HUES6 (cell line): ENCODE data around the gene IFNA2.
"Not testable (repeated sequence)": the region's sequence is repeated elsewhere in the genome, so short reads cannot be mapped to it uniquely, and the experiment has no call there.

Source experiments
- H3K27ac ChIP-seq: 2 replicates; pipeline ENCODE4 v1.7.0; 2013; ENCODE audit warnings: low read depth, mild to moderate bottlenecking, low read length, inconsistent platforms
- H3K27me3 ChIP-seq: 2 replicates; pipeline ENCODE4 v1.6.1; 2013; ENCODE audit warnings: low read length; ENCODE audit not compliant: control insufficient read depth, insufficient read depth
- H3K36me3 ChIP-seq: 2 replicates; pipeline ENCODE4 v1.6.1; 2013; ENCODE audit warnings: low read length; ENCODE audit not compliant: control insufficient read depth, insufficient read depth
- H3K4me1 ChIP-seq: 2 replicates; pipeline ENCODE4 v1.6.1; 2013; ENCODE audit warnings: low read length; ENCODE audit not compliant: control insufficient read depth, insufficient read depth
- H3K4me3 ChIP-seq: 2 replicates; pipeline ENCODE4 v1.5.1; 2013; ENCODE audit warnings: low read depth, low read length
- H3K9ac ChIP-seq: one replicate; pipeline ENCODE4 v1.6.1; 2013; ENCODE audit warnings: mild to moderate bottlenecking, low read length
- H3K9me3 ChIP-seq: 2 replicates; pipeline ENCODE4 v1.6.1; 2013; ENCODE audit warnings: low read depth, low read length; ENCODE audit not compliant: control insufficient read depth, insufficient read depth

IFNA2 gene

GRCh38 chr9:21371467-21371866, 13.7 kb downstream of the IFNA2 start:
- not testable (repeated sequence) for H3K36me3 ChIP-seq, H3K4me3 ChIP-seq, H3K4me1 ChIP-seq, H3K27ac ChIP-seq, H3K27me3 ChIP-seq, H3K9ac ChIP-seq, H3K9me3 ChIP-seq

- Histone ChIP-seq H3K36me3 (no peaks in the 10 kb centered on the region), H3K27me3 (no peaks in the 10 kb centered on the region), H3K4me3 (no peak within 1 kb of the TSS), H3K9me3 (no peaks in the 10 kb centered on the region), H3K9ac (no peak within 1 kb of the TSS), H3K4me1 (no peaks in the 10 kb centered on the region), H3K27ac (no peak within 1 kb of the TSS)
Measured at GRCh38 chr9:21367957-21368356, 17.2 kb downstream of the IFNA2 start, which contains the start of gene IFNA13. Gene IFNA13 (minus strand): TSS chr9:21368057. CDS start chr9:21368010, 47 bp downstream.

GRCh38 chr9:21367169-21367568, 18.0 kb downstream of the IFNA2 start:
- H3K27ac ChIP-seq, H3K9ac ChIP-seq, H3K4me3 ChIP-seq, H3K36me3 ChIP-seq, H3K4me1 ChIP-seq, H3K9me3 ChIP-seq, H3K27me3 ChIP-seq: not testable (repeated sequence)

- Histone ChIP-seq H3K4me3 (no peak overlapping the region), H3K9me3 (no peaks in the 10 kb centered on the region), H3K36me3 (no peaks in the 10 kb centered on the region), H3K27me3 (no peaks in the 10 kb centered on the region), H3K9ac (no peak overlapping the region), H3K27ac (no peak overlapping the region), H3K4me1 (no peaks in the 10 kb centered on the region)
Measured at GRCh38 chr9:21362287-21362686, 22.9 kb downstream of the IFNA2 start.

- Histone ChIP-seq H3K4me1 (no peaks in the 10 kb centered on the region), H3K9ac (no peak overlapping the region), H3K4me3 (no peak overlapping the region), H3K27me3 (no peaks in the 10 kb centered on the region), H3K36me3 (no peaks in the 10 kb centered on the region), H3K9me3 (peaks cover 3% of the 10 kb centered on the region; the same call in 1 of the 2 replicates), H3K27ac (no peak overlapping the region)
Measured at GRCh38 chr9:21357479-21358460, 27.4 kb downstream of the IFNA2 start.

GRCh38 chr9:21350787-21351186, 34.4 kb downstream of the IFNA2 start, which contains the start of gene IFNA6:
Gene IFNA6 (minus strand): TSS chr9:21350887. CDS start chr9:21350887, 0 bp downstream.
- Histone ChIP-seq H3K36me3 (no peaks in the 10 kb centered on the region), H3K9ac (no peak within 1 kb of the TSS), H3K27ac (no peak within 1 kb of the TSS), H3K27me3 (no peaks in the 10 kb centered on the region), H3K4me1 (no peaks in the 10 kb centered on the region), H3K9me3 (peaks cover 3% of the 10 kb centered on the region; the same call in 1 of the 2 replicates), H3K4me3 (no peak within 1 kb of the TSS)

GRCh38 chr9:21348430-21348970, 36.7 kb downstream of the IFNA2 start:
- Histone ChIP-seq H3K4me1 (no peaks in the 10 kb centered on the region), H3K9ac (no peak overlapping the region), H3K4me3 (no peak overlapping the region), H3K36me3 (no peaks in the 10 kb centered on the region), H3K27ac (no peak overlapping the region), H3K27me3 (no peaks in the 10 kb centered on the region), H3K9me3 (peaks cover under 1% of the 10 kb centered on the region; the same call in 1 of the 2 replicates)

GRCh38 chr9:21340735-21341134, 44.5 kb downstream of the IFNA2 start:
- peaks cover 6% of the 10 kb centered on the region for H3K27me3 ChIP-seq
- no peaks in the 10 kb centered on the region for H3K9me3 ChIP-seq
- no peaks in the 10 kb centered on the region for H3K4me1 ChIP-seq
- no peak overlapping the region for H3K27ac ChIP-seq
- H3K36me3 ChIP-seq, result no peaks in the 10 kb centered on the region
- H3K4me3 ChIP-seq, result no peak overlapping the region
- H3K9ac ChIP-seq, result no peak overlapping the region

- H3K4me1 ChIP-seq, result peaks cover 23% of the 10 kb centered on the region
- H3K27me3 ChIP-seq, result peaks cover 6% of the 10 kb centered on the region
- H3K4me3 ChIP-seq, result no peak overlapping the region
- no peak overlapping the region for H3K27ac ChIP-seq
- H3K9ac ChIP-seq, result no peak overlapping the region
- H3K9me3 ChIP-seq, result no peaks in the 10 kb centered on the region
- peaks cover 13% of the 10 kb centered on the region for H3K36me3 ChIP-seq
Measured at GRCh38 chr9:21336457-21336856, 48.7 kb downstream of the IFNA2 start.

GRCh38 chr9:21334701-21335632, 50.2 kb downstream of the IFNA2 start, which contains the start of gene KLHL9:
Gene KLHL9 (minus strand): TSS chr9:21335404. CDS start chr9:21334859, 545 bp downstream.
- Histone ChIP-seq H3K9me3 (no peaks in the 10 kb centered on the region), H3K4me3 (peak within 1 kb of the TSS; percentile 100), H3K27ac (peak within 1 kb of the TSS; percentile 99), H3K9ac (peak within 1 kb of the TSS; percentile 99), H3K27me3 (peaks cover 4% of the 10 kb centered on the region), H3K4me1 (peaks cover 23% of the 10 kb centered on the region), H3K36me3 (peaks cover 15% of the 10 kb centered on the region)
